ENCODE results near the gene CHD9.

The CHD9 gene

GRCh38 chr16:53152329-53152728, 97.5 kb downstream of the CHD9 start:
- TF ChIP-seq EZH2phosphoT487 (IDR thresholded peaks at IDR 0.05; ENCODE audit: borderline replicate concordance) (no peak), CTCF (conservative IDR thresholded peaks at IDR 0.05; ENCODE audit: low read length) (no peak)
- H3K9me3 ChIP-seq (ENCODE audit: insufficient read depth, low read depth, low read length) = peaks cover 17% of the 10 kb centered on the region; the same call in 1 of the 2 replicates
- no peak overlapping the region for H3K4me2 ChIP-seq (ENCODE audit: low read depth, low read length, poor library complexity, severe bottlenecking)
- H3F3A ChIP-seq (ENCODE audit: low read depth) = no peaks in the 10 kb centered on the region
- no peaks in the 10 kb centered on the region for H3K9me2 ChIP-seq (replicated peaks; ENCODE audit: low read depth, low read length)
- peaks cover 8% of the 10 kb centered on the region for H3K4me1 ChIP-seq (ENCODE audit: insufficient read depth, low read length, poor library complexity, severe bottlenecking)
- H3K36me3 ChIP-seq (ENCODE audit: insufficient read depth, low read length) = peaks cover 13% of the 10 kb centered on the region; the same call in 1 of the 2 replicates
- no peak overlapping the region for H2AFZ ChIP-seq (ENCODE audit: low read length)
- H3K79me2 ChIP-seq (ENCODE audit: insufficient read depth, low read length) = peaks cover 15% of the 10 kb centered on the region; the same call in 1 of the 2 replicates
- no peaks in the 10 kb centered on the region for H3K27me3 ChIP-seq (ENCODE audit: insufficient read depth, low read length, poor library complexity, severe bottlenecking)
- H4K20me1 ChIP-seq (ENCODE audit: insufficient read depth, low read length, poor library complexity, severe bottlenecking) = no peaks in the 10 kb centered on the region
- H3K4me3 ChIP-seq (ENCODE audit: low read length, poor library complexity, severe bottlenecking) = no peak overlapping the region
- H3K9ac ChIP-seq (ENCODE audit: low read depth, low read length, poor library complexity, severe bottlenecking) = no peak overlapping the region

- H2AFZ ChIP-seq (ENCODE audit: low read length) = no peak overlapping the region
- H3K4me2 ChIP-seq (ENCODE audit: low read depth, low read length, poor library complexity, severe bottlenecking) = no peak overlapping the region
- H3K4me1 ChIP-seq (ENCODE audit: insufficient read depth, low read length, poor library complexity, severe bottlenecking) = peaks cover 8% of the 10 kb centered on the region
- no peak overlapping the region for H3K9ac ChIP-seq (ENCODE audit: low read depth, low read length, poor library complexity, severe bottlenecking)
- H3K79me2 ChIP-seq (ENCODE audit: insufficient read depth, low read length) = peaks cover 15% of the 10 kb centered on the region; the same call in 1 of the 2 replicates
- no peaks in the 10 kb centered on the region for H3F3A ChIP-seq (ENCODE audit: low read depth)
- H3K9me2 ChIP-seq (replicated peaks; ENCODE audit: low read depth, low read length) = no peaks in the 10 kb centered on the region
- peaks cover 16% of the 10 kb centered on the region; the same call in 1 of the 2 replicates for H3K36me3 ChIP-seq (ENCODE audit: insufficient read depth, low read length)
- no peaks in the 10 kb centered on the region for H4K20me1 ChIP-seq (ENCODE audit: insufficient read depth, low read length, poor library complexity, severe bottlenecking)
- TF ChIP-seq EZH2phosphoT487 (IDR thresholded peaks at IDR 0.05; ENCODE audit: borderline replicate concordance) (no peak), CTCF (conservative IDR thresholded peaks at IDR 0.05; ENCODE audit: low read length) (no peak)
- no peaks in the 10 kb centered on the region for H3K27me3 ChIP-seq (ENCODE audit: insufficient read depth, low read length, poor library complexity, severe bottlenecking)
- no peak overlapping the region for H3K4me3 ChIP-seq (ENCODE audit: low read length, poor library complexity, severe bottlenecking)
- H3K9me3 ChIP-seq (ENCODE audit: insufficient read depth, low read depth, low read length) = peaks cover 17% of the 10 kb centered on the region; the same call in 1 of the 2 replicates
Observed at GRCh38 chr16:53153130-53153529, 98.3 kb downstream of the CHD9 start.

- H3K36me3 ChIP-seq (ENCODE audit: insufficient read depth, low read length) = peaks cover 16% of the 10 kb centered on the region; the same call in 1 of the 2 replicates
- H2AFZ ChIP-seq (ENCODE audit: low read length) = no peak overlapping the region
- no peak for TF ChIP-seq CTCF (conservative IDR thresholded peaks at IDR 0.05; ENCODE audit: low read length)
- TF ChIP-seq EZH2phosphoT487 (IDR thresholded peaks at IDR 0.05; ENCODE audit: borderline replicate concordance) = no peak
- no peaks in the 10 kb centered on the region for H3K9me2 ChIP-seq (replicated peaks; ENCODE audit: low read depth, low read length)
- no peak overlapping the region for H3K4me3 ChIP-seq (ENCODE audit: low read length, poor library complexity, severe bottlenecking)
- peaks cover 15% of the 10 kb centered on the region; the same call in 1 of the 2 replicates for H3K79me2 ChIP-seq (ENCODE audit: insufficient read depth, low read length)
- no peaks in the 10 kb centered on the region for H3F3A ChIP-seq (ENCODE audit: low read depth)
- no peak overlapping the region for H3K9ac ChIP-seq (ENCODE audit: low read depth, low read length, poor library complexity, severe bottlenecking)
- H3K9me3 ChIP-seq (ENCODE audit: insufficient read depth, low read depth, low read length) = peaks cover 17% of the 10 kb centered on the region; the same call in 1 of the 2 replicates
- peaks cover 8% of the 10 kb centered on the region for H3K4me1 ChIP-seq (ENCODE audit: insufficient read depth, low read length, poor library complexity, severe bottlenecking)
- no peaks in the 10 kb centered on the region for H3K27me3 ChIP-seq (ENCODE audit: insufficient read depth, low read length, poor library complexity, severe bottlenecking)
- no peaks in the 10 kb centered on the region for H4K20me1 ChIP-seq (ENCODE audit: insufficient read depth, low read length, poor library complexity, severe bottlenecking)
- no peak overlapping the region for H3K4me2 ChIP-seq (ENCODE audit: low read depth, low read length, poor library complexity, severe bottlenecking)
Observed at GRCh38 chr16:53154513-53154912, 99.7 kb downstream of the CHD9 start.
